Right lobe of liver (tissue), 6 donors: ENCODE data around the gene RASAL2. TPM values are rescaled to one million over a fixed set of nuclear protein-coding genes. Genes with fewer than 3 reads are reported as not detected.

Experiments
- ATAC-seq, 4 donors: fragments of 200-7000 bp; cut with Tn5 transposase; one replicate each; pipeline ENCODE4 v1.9.1; 2020; ENCODE audit warnings: mild to moderate bottlenecking in 4 of 4, moderate library complexity in 4 of 4
- DNase-seq, 3 donors: peaks; one replicate each; pipeline ENCODE4 v3.0.0-alpha.2; 2020
- H3K27ac ChIP-seq, 3 donors: fragments of 200-600 bp; one replicate each; pipeline ENCODE4 v1.8.0; 2022
- H3K27me3 ChIP-seq, 2 donors: fragments of 200-600 bp; one replicate each; pipeline ENCODE4 v1.8.0; 2022
- H3K36me3 ChIP-seq, 4 donors: fragments of 200-600 bp; sonication (generic) in 1 of 4; one replicate each; pipeline versions ENCODE4 v1.5.1 to v1.8.0; 2017 to 2022; ENCODE audit warnings: control low read depth in 1 of 4
- H3K4me1 ChIP-seq, 4 donors: fragments of 200-600 bp; sonication (generic) in 1 of 4; one replicate each; pipeline versions ENCODE4 v1.5.1 to v1.8.0; 2017 to 2022; ENCODE audit warnings: control low read depth in 1 of 4
- H3K4me3 ChIP-seq, 3 donors: fragments of 200-600 bp; one replicate each; pipeline ENCODE4 v1.8.0; 2022
- H3K9me3 ChIP-seq, 4 donors: fragments of 200-600 bp; sonication (generic) in 1 of 4; one replicate each; pipeline versions ENCODE4 v1.5.1 to v1.8.0; 2017 to 2022; ENCODE audit warnings: control low read depth in 1 of 4
- CTCF ChIP-seq, 4 donors: fragments of 200-600 bp in 3 of 4; fragments of 450-650 bp in 1 of 4; IDR thresholded peaks; one replicate each; pipeline versions ENCODE4 v1.5.1 to v1.8.0; 2016 to 2022; ENCODE audit warnings: antibody characterized with exemption in 4 of 4, mild to moderate bottlenecking in 2 of 4
- POLR2A ChIP-seq: fragments of 450-650 bp; IDR thresholded peaks from one replicate; pipeline ENCODE4 v1.6.1; 2017; ENCODE audit warnings: antibody characterized with exemption, mild to moderate bottlenecking
- WGBS: methylation state at CpG from one replicate; pipeline ENCODE4 v1.1.6; 2018; ENCODE audit warnings: low coverage, low lambda C conversion rate; ENCODE audit not compliant: insufficient coverage; ENCODE audit errors: missing lambda C conversion rate; 5-methylcytosine and 5-hydroxymethylcytosine counted together
- intact Hi-C, 2 donors: fragments of 100-400 bp; cut with DNase I; formaldehyde crosslinking; loops; one replicate each; pipeline versions ENCODE4 v1.11.2 to v1.14.1; 2022
- total RNA-seq, 6 experiments: library from RNA; depleted of rRNA in 2 of 6; stranded (reverse); fragments of >200 nt in 2 of 6; fragmentation: NEBNext Ultra II Directional in 3 of 6; extraction: Animal tissue kit (Norgen Biotek cat#: 25700) in 3 of 6; gene quantifications; one replicate each; pipeline versions ENCODE4 v1.1.0 to v1.2.4, GENCODE V29; 2016 to 2023
- donor health status: DM: no; HTN: yes; CAD: no.
- donor health status: DM: no; HTN: no; CAD: no.
- donor health status: DM: no; HTN: no; CAD: no.
- donor health status: DM: no; HTN: yes; CAD: no.
- donor health status: DM: no; HTN: yes; CAD: no.

Gene RASAL2
- total RNA-seq, 6 experiments from 2014 or later, result 3.6 to 6.0 (median 5.2) TPM

- H3K9me3 ChIP-seq, result no peaks in the 10 kb centered on the region
- intact Hi-C loops, result no loop called here
- H3K4me3 ChIP-seq, result no peak overlapping the region
- ATAC-seq (no peak), DNase-seq (no peak)
- WGBS, result 86% methylated on average over 1 of the region's 1 CpG
- no peak overlapping the region for H3K27ac ChIP-seq
- no peaks in the 10 kb centered on the region for H3K27me3 ChIP-seq
- H3K36me3 ChIP-seq, result no peaks in the 10 kb centered on the region
- no peak for TF ChIP-seq CTCF (IDR thresholded peaks at IDR 0.05)
- H3K4me1 ChIP-seq, result no peaks in the 10 kb centered on the region
Measured at GRCh38 chr1:178165196-178165595, 71.3 kb downstream of the RASAL2 start.

DNA sequence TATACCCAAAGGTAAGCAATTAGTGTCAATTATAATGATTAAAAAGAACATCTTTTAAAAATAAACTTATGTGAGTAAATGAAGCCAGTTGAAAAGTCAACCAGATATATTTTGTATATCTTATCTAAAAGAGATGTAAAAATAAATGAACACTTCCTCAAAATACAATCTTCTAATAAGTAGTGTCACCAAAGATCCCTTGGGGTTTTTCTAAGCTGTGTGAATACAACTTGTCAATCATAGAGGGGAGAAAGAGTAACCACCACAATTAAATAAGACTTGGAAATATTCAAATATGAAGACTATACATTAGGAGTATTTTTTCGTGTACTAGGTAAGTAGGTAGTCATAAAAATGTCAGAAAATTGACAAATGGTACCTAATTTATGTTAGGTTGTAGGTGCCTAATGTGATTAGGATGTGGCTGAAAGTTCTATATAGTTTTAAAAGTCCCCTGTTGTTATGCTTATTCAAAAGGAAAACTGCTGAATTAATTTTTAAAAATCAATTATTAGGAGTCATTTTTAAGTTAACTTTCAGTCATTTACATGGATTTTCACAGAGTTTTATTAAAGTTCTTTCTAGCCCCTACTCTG is 72.6 kb downstream of the RASAL2 start:
- 62% methylated on average over 1 of the region's 1 CpG for WGBS
- intact Hi-C loops, result no loop called here

GRCh38 chr1:178168536-178168935 is 74.6 kb downstream of the RASAL2 start:
- H3K4me3 ChIP-seq, result no peak overlapping the region
- 89% methylated on average over 2 of the region's 2 CpGs for WGBS
- H3K9me3 ChIP-seq, result no peaks in the 10 kb centered on the region
- ATAC-seq, result no peak
- H3K4me1 ChIP-seq, result no peaks in the 10 kb centered on the region
- no peaks in the 10 kb centered on the region for H3K27me3 ChIP-seq
- H3K27ac ChIP-seq, result no peak overlapping the region
- intact Hi-C loops, result no loop called here
- no peaks in the 10 kb centered on the region for H3K36me3 ChIP-seq
- no peak for DNase-seq
- TF ChIP-seq CTCF (IDR thresholded peaks at IDR 0.05) (no peak), POLR2A (no peak)

More for the DNA sequence above, 72.6 kb downstream of the RASAL2 start:
- no peaks in the 10 kb centered on the region for H3K27me3 ChIP-seq
- H3K36me3 ChIP-seq, result no peaks in the 10 kb centered on the region
- H3K9me3 ChIP-seq, result no peaks in the 10 kb centered on the region
- DNase-seq (no peak), ATAC-seq (no peak)
- no peaks in the 10 kb centered on the region for H3K4me1 ChIP-seq
- TF ChIP-seq CTCF (IDR thresholded peaks at IDR 0.05) (no peak), POLR2A (no peak)
- H3K27ac ChIP-seq, result no peak overlapping the region
- no peak overlapping the region for H3K4me3 ChIP-seq

DNA sequence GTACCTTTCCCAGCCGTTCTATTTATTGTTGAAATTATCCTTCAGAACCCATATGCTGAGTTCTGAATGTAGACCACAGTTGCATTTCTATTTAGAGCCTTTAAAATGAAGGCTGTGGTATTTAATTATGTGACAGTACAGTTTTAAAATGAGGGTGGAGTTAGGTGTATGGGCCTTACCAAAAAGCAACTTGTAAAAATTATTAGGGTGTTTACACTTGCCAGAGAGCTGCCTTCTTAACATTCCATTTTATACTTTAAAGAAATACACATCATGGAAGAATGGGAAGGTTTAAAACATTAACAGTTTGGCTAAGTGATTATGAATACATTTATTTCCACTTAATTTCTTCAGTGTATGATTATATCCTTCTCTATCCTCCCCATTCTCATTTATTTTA is 75.7 kb downstream of the RASAL2 start:
- Histone ChIP-seq H3K4me1 (no peaks in the 10 kb centered on the region), H3K4me3 (no peak overlapping the region)

More for the DNA sequence above, 75.7 kb downstream of the RASAL2 start:
- no peaks in the 10 kb centered on the region for H3K9me3 ChIP-seq
- no peaks in the 10 kb centered on the region for H3K27me3 ChIP-seq
- WGBS, result 87% methylated on average over 1 of the region's 1 CpG
- no peak overlapping the region for H3K27ac ChIP-seq
- TF ChIP-seq CTCF (IDR thresholded peaks at IDR 0.05) (no peak), POLR2A (no peak)
- DNase-seq (no peak), ATAC-seq (no peak)
- intact Hi-C loops, result no loop called here
- no peaks in the 10 kb centered on the region for H3K36me3 ChIP-seq
